Measurements from ENCODE around the gene NUP58.

DNA sequence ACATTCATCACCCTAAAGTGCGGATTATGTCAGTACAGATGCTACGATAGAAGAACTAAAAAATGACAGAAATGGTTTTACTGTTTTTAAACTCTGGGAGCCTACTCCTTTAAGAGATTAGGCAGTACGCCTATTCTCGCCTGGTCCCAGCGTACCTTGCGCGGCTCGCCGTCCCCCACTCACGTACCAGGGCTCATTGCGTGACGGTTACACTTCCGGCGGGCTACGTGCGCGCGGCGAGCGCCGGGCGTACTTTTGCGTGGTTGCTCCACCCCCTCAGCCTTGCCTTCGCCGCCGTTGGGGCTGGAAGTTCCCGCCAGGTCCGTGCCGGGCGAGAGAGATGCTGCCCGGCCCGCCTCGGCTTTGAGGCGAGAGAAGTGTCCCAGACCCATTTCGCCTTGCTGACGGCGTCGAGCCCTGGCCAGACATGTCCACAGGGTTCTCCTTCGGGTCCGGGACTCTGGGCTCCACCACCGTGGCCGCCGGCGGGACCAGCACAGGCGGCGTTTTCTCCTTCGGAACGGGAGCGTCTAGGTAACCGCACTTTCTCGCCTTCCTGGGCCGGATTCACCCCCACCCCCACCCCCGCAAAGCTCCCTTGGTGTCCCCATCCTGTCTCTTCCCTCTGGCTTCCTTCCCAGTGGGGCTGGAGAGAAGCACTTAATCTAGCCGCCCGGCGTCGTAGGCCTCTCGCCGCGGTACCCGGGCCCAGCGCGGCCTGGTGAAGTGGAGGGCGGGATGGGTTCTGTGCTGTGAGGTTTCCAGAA is at the start of gene NUP58:
- TF ChIP-seq CTCF (IDR thresholded peaks at IDR 0.05 in 2 of 3, conservative IDR thresholded peaks at IDR 0.05 in 1 of 3; ENCODE audit: borderline replicate concordance in 1 of 3, insufficient read depth in 1 of 3, low read depth in 2 of 3, low read length in 2 of 3) (no peak), SP1 (IDR thresholded peaks at IDR 0.05; ENCODE audit: low read depth) (peak; percentile 81), RAD21 (IDR thresholded peaks at IDR 0.05; ENCODE audit: low read depth) (no peak), EZH2phosphoT487 (IDR thresholded peaks at IDR 0.05; ENCODE audit: borderline replicate concordance) (no peak), POLR2A (IDR thresholded peaks at IDR 0.05; ENCODE audit: borderline replicate concordance, extremely low read depth, insufficient read depth, insufficient read length) (peak; percentile 64), SRF (IDR thresholded peaks at IDR 0.05; ENCODE audit: low read depth) (no peak), EZH2 (IDR thresholded peaks at IDR 0.05) (no peak), CEBPB (IDR thresholded peaks at IDR 0.05; ENCODE audit: low read depth) (no peak), TCF7L2 (IDR thresholded peaks at IDR 0.05; ENCODE audit: borderline replicate concordance, extremely low read depth, insufficient read depth, insufficient read length) (no peak), POLR2AphosphoS5 (IDR thresholded peaks at IDR 0.05; ENCODE audit: low read depth, low read length) (peak; percentile 82)
- TF ChIP-seq, protein P1, sequence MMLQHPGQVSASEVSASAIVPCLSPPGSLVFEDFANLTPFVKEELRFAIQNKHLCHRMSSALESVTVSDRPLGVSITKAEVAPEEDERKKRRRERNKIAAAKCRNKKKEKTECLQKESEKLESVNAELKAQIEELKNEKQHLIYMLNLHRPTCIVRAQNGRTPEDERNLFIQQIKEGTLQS (IDR thresholded peaks at IDR 0.05): no peak
- TF ChIP-seq, protein P2, sequence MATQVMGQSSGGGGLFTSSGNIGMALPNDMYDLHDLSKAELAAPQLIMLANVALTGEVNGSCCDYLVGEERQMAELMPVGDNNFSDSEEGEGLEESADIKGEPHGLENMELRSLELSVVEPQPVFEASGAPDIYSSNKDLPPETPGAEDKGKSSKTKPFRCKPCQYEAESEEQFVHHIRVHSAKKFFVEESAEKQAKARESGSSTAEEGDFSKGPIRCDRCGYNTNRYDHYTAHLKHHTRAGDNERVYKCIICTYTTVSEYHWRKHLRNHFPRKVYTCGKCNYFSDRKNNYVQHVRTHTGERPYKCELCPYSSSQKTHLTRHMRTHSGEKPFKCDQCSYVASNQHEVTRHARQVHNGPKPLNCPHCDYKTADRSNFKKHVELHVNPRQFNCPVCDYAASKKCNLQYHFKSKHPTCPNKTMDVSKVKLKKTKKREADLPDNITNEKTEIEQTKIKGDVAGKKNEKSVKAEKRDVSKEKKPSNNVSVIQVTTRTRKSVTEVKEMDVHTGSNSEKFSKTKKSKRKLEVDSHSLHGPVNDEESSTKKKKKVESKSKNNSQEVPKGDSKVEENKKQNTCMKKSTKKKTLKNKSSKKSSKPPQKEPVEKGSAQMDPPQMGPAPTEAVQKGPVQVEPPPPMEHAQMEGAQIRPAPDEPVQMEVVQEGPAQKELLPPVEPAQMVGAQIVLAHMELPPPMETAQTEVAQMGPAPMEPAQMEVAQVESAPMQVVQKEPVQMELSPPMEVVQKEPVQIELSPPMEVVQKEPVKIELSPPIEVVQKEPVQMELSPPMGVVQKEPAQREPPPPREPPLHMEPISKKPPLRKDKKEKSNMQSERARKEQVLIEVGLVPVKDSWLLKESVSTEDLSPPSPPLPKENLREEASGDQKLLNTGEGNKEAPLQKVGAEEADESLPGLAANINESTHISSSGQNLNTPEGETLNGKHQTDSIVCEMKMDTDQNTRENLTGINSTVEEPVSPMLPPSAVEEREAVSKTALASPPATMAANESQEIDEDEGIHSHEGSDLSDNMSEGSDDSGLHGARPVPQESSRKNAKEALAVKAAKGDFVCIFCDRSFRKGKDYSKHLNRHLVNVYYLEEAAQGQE (IDR thresholded peaks at IDR 0.05; ENCODE audit: low read depth): no peak

All from HCT116 (cell line).